Panc1 (cell line): ENCODE data around the gene CDCP1. TPM values are rescaled to one million over a fixed set of nuclear protein-coding genes. Genes with fewer than 3 reads are reported as not detected.

Experiments used
- ATAC-seq: fragments of 200-7000 bp; cut with Tn5 transposase; 2 replicates; pipeline ENCODE4 v1.9.1; 2020; ENCODE audit warnings: mild to moderate bottlenecking, moderate library complexity
- BruUV-seq: library from RNA; stranded (reverse); fragments of 400-500 nt; replicated peaks from 2 replicates; lab custom pipeline; 2021; lab: Mats Ljungman, UMichigan
- CTCF ChIA-PET: fragments of 300-600 bp; sonication (Branson Sonifier 250); formaldehyde crosslinking; loops from one replicate; lab custom pipeline; 2022; ENCODE audit warnings: antibody characterized with exemption; lab: Charles Lee
- POLR2A ChIA-PET: fragments of 300-600 bp; sonication (Branson Sonifier 250); formaldehyde crosslinking; loops from one replicate; lab custom pipeline; 2022; ENCODE audit warnings: antibody characterized with exemption; lab: Charles Lee
- DNase-seq: peaks from one replicate; pipeline ENCODE4 v3.0.0-alpha.2; 2010; ENCODE audit warnings: low read depth, low spot score
- H3K27ac ChIP-seq: 2 replicates; pipeline ENCODE4 v1.5.1; 2011; ENCODE audit warnings: mild to moderate bottlenecking, low read length, inconsistent platforms
- H3K27me3 ChIP-seq: fragments of 200-500 bp; sonication (Bioruptor generic); 2 replicates; pipeline ENCODE4 v1.6.0; 2014; ENCODE audit warnings: low read length, inconsistent platforms; ENCODE audit not compliant: control insufficient read depth, insufficient read depth
- H3K36me3 ChIP-seq: fragments of 200-500 bp; sonication (Bioruptor generic); 2 replicates; pipeline ENCODE4 v1.5.1; 2014; ENCODE audit warnings: inconsistent platforms, mild to moderate bottlenecking, low read length, moderate library complexity; ENCODE audit not compliant: control insufficient read depth, insufficient read depth
- H3K4me1 ChIP-seq: 2 replicates; pipeline ENCODE4 v1.5.1; 2011; ENCODE audit warnings: inconsistent platforms, mild to moderate bottlenecking, low read length, moderate library complexity; ENCODE audit not compliant: control insufficient read depth, insufficient read depth
- H3K4me3 ChIP-seq, 2 experiments: 2 replicates each; pipeline ENCODE4 v1.5.1; 2011 to 2012; ENCODE audit warnings: low read depth in 2 of 2, low read length in 2 of 2, mild to moderate bottlenecking in 2 of 2, inconsistent platforms in 1 of 2, moderate library complexity in 1 of 2
- H3K9me3 ChIP-seq: fragments of 200-500 bp; sonication (Bioruptor generic); 2 replicates; pipeline ENCODE4 v1.5.1; 2014; ENCODE audit warnings: low read depth, mild to moderate bottlenecking, inconsistent platforms, low read length, moderate library complexity; ENCODE audit not compliant: control insufficient read depth, insufficient read depth
- CTCF ChIP-seq: fragments of 450-650 bp; IDR thresholded peaks from 2 replicates; pipeline ENCODE4 v1.5.1; 2017; ENCODE audit warnings: mild to moderate bottlenecking
- POLR2AphosphoS5 ChIP-seq: IDR thresholded peaks from 2 replicates; pipeline ENCODE4 v1.6.1; 2012; ENCODE audit warnings: mild to moderate bottlenecking, low read depth, low read length, moderate library complexity
- REST ChIP-seq, 2 experiments: IDR thresholded peaks; 2 replicates each; pipeline ENCODE4 v1.6.1; 2011 to 2012; ENCODE audit warnings: low read depth in 2 of 2, control low read depth in 1 of 2, low read length in 1 of 2, mild to moderate bottlenecking in 1 of 2, moderate library complexity in 1 of 2; ENCODE audit not compliant: insufficient read depth in 1 of 2
- SIN3A ChIP-seq: IDR thresholded peaks from 2 replicates; pipeline ENCODE4 v1.6.1; 2012; ENCODE audit warnings: low read depth, mild to moderate bottlenecking, low read length, moderate library complexity, borderline replicate concordance; ENCODE audit not compliant: insufficient read depth
- TCF7L2 ChIP-seq: IDR thresholded peaks from 2 replicates; pipeline ENCODE4 v1.6.1; 2011; ENCODE audit warnings: mild to moderate bottlenecking, low read depth, low read length, inconsistent platforms
- in situ Hi-C: cut with HindIII; loops from 2 replicates; pipeline ENCODE4 v1.10.0; 2016; ENCODE audit warnings: low sequenced_read_pairs, low pct_unique_long_range_greater_than_20kb
- intact Hi-C: fragments of 100-400 bp; cut with micrococcal nuclease; formaldehyde crosslinking; loops from one replicate; pipeline ENCODE4 v1.10.0; 2022; ENCODE audit not compliant: unreplicated experiment
- total RNA-seq: library from RNA; stranded (reverse); gene quantifications from one replicate; pipeline ENCODE4 v1.2.1, GENCODE V29; 2021; ENCODE audit not compliant: unreplicated experiment

Gene CDCP1
- total RNA-seq, 1 experiment from 2014 or later = 47.8 TPM

GRCh38 chr3:45164056-45164455 is 17.9 kb upstream of the CDCP1 start:
- H3K4me1 ChIP-seq = peaks cover 19% of the 10 kb centered on the region
- no peak for DNase-seq
- in situ Hi-C loops = no loop called here
- H3K27me3 ChIP-seq = no peaks in the 10 kb centered on the region
- POLR2A ChIA-PET = no interaction called here
- no peak overlapping the region for H3K27ac ChIP-seq
- no peaks in the 10 kb centered on the region for H3K36me3 ChIP-seq
- no TSS peak for BruUV-seq
- TF ChIP-seq SIN3A (no peak), REST (IDR thresholded peaks at IDR 0.05; ENCODE audit: insufficient read depth in 1 of 2, low read depth in 2 of 2, low read length in 1 of 2) (no peak), CTCF (no peak), TCF7L2 (no peak), POLR2AphosphoS5 (no peak)
- ATAC-seq = no peak
- CTCF ChIA-PET = interaction anchor here (0.8 kb wide), 1 partner anchor 12 kb away, joined by 3 read pairs; no protein-coding TSS in a partner anchor
- no peak overlapping the region for H3K4me3 ChIP-seq
- intact Hi-C loops = no loop called here
- no peaks in the 10 kb centered on the region for H3K9me3 ChIP-seq

GRCh38 chr3:45163481-45163880 is 17.3 kb upstream of the CDCP1 start:
- CTCF ChIA-PET = no interaction called here
- no peak for DNase-seq
- H3K36me3 ChIP-seq = no peaks in the 10 kb centered on the region
- H3K4me3 ChIP-seq = no peak overlapping the region
- ATAC-seq = no peak
- no peaks in the 10 kb centered on the region for H3K27me3 ChIP-seq
- POLR2A ChIA-PET = no interaction called here
- peaks cover 18% of the 10 kb centered on the region for H3K4me1 ChIP-seq
- intact Hi-C loops = no loop called here
- no peak for TF ChIP-seq REST (IDR thresholded peaks at IDR 0.05; ENCODE audit: insufficient read depth in 1 of 2, low read depth in 2 of 2, low read length in 1 of 2)
- TF ChIP-seq TCF7L2 = no peak
- no peak for TF ChIP-seq CTCF
- TF ChIP-seq SIN3A = no peak
- TF ChIP-seq POLR2AphosphoS5 = no peak
- in situ Hi-C loops = no loop called here
- BruUV-seq = no TSS peak
- H3K27ac ChIP-seq = no peak overlapping the region
- no peaks in the 10 kb centered on the region for H3K9me3 ChIP-seq
